GM23248 (cell line): ENCODE measurements around the gene SPRED1. TPM values are rescaled to one million over a fixed set of nuclear protein-coding genes. Genes with fewer than 3 reads are reported as not detected.

Experiments
- DNase-seq: peaks from one replicate; pipeline ENCODE4 v3.0.0-alpha.2; 2015
- H2AFZ ChIP-seq: fragments of 200-600 bp; sonication (generic); 2 replicates; pipeline ENCODE4 v1.6.1; 2016; ENCODE audit warnings: antibody characterized with exemption
- H3F3A ChIP-seq: fragments of 200-600 bp; sonication (generic); 2 replicates; pipeline ENCODE4 v1.6.1; 2016; ENCODE audit warnings: mild to moderate bottlenecking, antibody characterized with exemption, mixed run types; ENCODE audit not compliant: insufficient read depth
- H3K27ac ChIP-seq: fragments of 200-600 bp; sonication (generic); 2 replicates; pipeline ENCODE4 v1.5.1; 2016; ENCODE audit warnings: mild to moderate bottlenecking
- H3K27me3 ChIP-seq: fragments of 200-600 bp; sonication (generic); replicated peaks from 2 replicates; pipeline ENCODE4 v1.6.1; 2016; ENCODE audit warnings: mild to moderate bottlenecking; ENCODE audit not compliant: insufficient read depth
- H3K36me3 ChIP-seq: fragments of 200-600 bp; sonication (generic); 2 replicates; pipeline ENCODE4 v1.6.1; 2016; ENCODE audit warnings: low read depth, mild to moderate bottlenecking
- H3K4me1 ChIP-seq: fragments of 200-600 bp; sonication (generic); 2 replicates; pipeline ENCODE4 v1.6.1; 2016; ENCODE audit warnings: mild to moderate bottlenecking; ENCODE audit not compliant: insufficient read depth
- H3K4me2 ChIP-seq: fragments of 200-600 bp; sonication (generic); one replicate; pipeline ENCODE4 v1.6.1; 2016; ENCODE audit warnings: mild to moderate bottlenecking; ENCODE audit not compliant: unreplicated experiment
- H3K4me3 ChIP-seq: fragments of 200-600 bp; sonication (generic); 2 replicates; pipeline ENCODE4 v1.5.1; 2016; ENCODE audit warnings: mild to moderate bottlenecking
- H3K79me2 ChIP-seq: fragments of 200-600 bp; sonication (generic); 2 replicates; pipeline ENCODE4 v1.6.1; 2016; ENCODE audit warnings: mild to moderate bottlenecking; ENCODE audit not compliant: insufficient read depth
- H3K9ac ChIP-seq: fragments of 200-600 bp; sonication (generic); 2 replicates; pipeline ENCODE4 v1.6.1; 2016; ENCODE audit warnings: mild to moderate bottlenecking
- H3K9me2 ChIP-seq: fragments of 200-600 bp; sonication (generic); 2 replicates; pipeline ENCODE4 v1.6.1; 2016; ENCODE audit warnings: mixed run types, mild to moderate bottlenecking, moderate library complexity; ENCODE audit not compliant: insufficient read depth
- H3K9me3 ChIP-seq: fragments of 200-600 bp; sonication (generic); one replicate; pipeline ENCODE4 v1.6.1; 2017; ENCODE audit warnings: low read depth
- H4K20me1 ChIP-seq: fragments of 200-600 bp; sonication (generic); 2 replicates; pipeline ENCODE4 v1.6.0; 2016; ENCODE audit not compliant: insufficient read depth
- EZH2 ChIP-seq: fragments of 200-600 bp; sonication (generic); IDR thresholded peaks from 2 replicates; pipeline ENCODE4 v1.6.1; 2018; ENCODE audit warnings: antibody characterized with exemption, mild to moderate bottlenecking; ENCODE audit not compliant: insufficient read depth, poor library complexity, severe bottlenecking
- EZH2phosphoT487 ChIP-seq: fragments of 200-600 bp; sonication (generic); IDR thresholded peaks from 2 replicates; pipeline ENCODE4 v1.6.1; 2018; ENCODE audit warnings: antibody characterized with exemption, moderate library complexity, mild to moderate bottlenecking, low read depth; ENCODE audit not compliant: insufficient read depth
- WGBS, 2 experiments: methylation state at CpG; one replicate each; pipeline ENCODE4 v1.1.6; 2015 to 2017; ENCODE audit warnings: low lambda C conversion rate in 2 of 2, low coverage in 1 of 2; ENCODE audit errors: missing lambda C conversion rate in 2 of 2; 5-methylcytosine and 5-hydroxymethylcytosine counted together
- in situ Hi-C: fragments of 300-500 bp; cut with MboI; formaldehyde crosslinking; loops from 2 replicates; pipeline ENCODE4 v1.15.0; 2020
- polyA plus RNA-seq: library from polyadenylated mRNA; unstranded; fragments of >200 nt; fragmentation: Nextera tagmentation; extraction: Ambion mirVana; gene quantifications from 2 replicates; pipeline ENCODE4 v1.2.1, GENCODE V29; 2016
- total RNA-seq: library from RNA; depleted of rRNA; stranded (reverse); fragments of >200 nt; shearing (Covaris generic); gene quantifications from 2 replicates; pipeline ENCODE4 v1.2.3, GENCODE V29; 2014

The SPRED1 gene
- total and polyA plus RNA-seq, 2 experiments from 2014 or later, result 11.6 to 34.0 TPM

DNA sequence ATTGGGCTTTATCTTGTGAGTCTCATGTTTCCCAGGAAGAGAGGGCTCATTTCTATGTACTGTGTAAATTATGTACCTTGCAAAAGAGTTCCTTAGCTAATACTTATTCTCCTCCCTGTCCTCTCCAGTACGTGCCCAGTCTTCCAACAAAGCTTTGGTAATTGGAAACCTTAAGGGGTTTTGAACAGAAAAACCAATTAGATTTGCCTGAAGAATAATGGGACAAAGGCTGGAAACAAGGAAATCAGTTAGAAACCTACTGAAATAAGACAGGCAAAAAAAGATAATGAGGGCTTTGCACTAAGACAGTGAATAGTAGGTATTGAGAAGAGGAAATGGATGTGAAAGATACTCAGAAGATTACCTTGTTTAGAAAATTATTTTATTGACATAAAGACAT is 82.5 kb downstream of the SPRED1 start:
- in situ Hi-C loops, result no loop called here
- DNase-seq, result no peak

DNA sequence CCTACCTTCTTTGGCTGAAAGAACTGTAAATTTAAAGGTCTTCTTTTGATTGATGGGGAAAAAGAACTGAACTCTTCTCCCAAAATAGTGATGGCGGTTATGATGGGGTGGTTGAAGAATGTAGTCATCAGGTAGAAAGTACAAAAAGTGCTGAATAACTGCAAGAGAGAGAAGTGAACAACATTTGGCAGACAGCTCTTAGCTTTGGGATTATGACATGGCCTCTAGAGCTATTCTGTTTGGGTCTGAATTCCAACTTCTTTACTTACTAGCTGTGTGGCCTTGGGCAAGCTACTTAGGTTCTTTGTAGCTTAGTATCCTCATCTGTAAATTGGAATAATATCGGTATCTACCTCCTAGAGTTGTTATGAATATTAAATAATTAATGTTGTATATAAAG is 91.7 kb downstream of the SPRED1 start:
- Histone ChIP-seq H3K36me3 (peaks cover 22% of the 10 kb centered on the region; the same call in 1 of the 2 replicates), H3F3A (0 out of 2 replicates have a peak, but pooled peaks cover 15% of the 10 kb centered on the region), H3K9ac (no peak overlapping the region), H3K4me2 (no peak overlapping the region), H3K79me2 (peaks cover 89% of the 10 kb centered on the region), H3K4me1 (peaks cover 3% of the 10 kb centered on the region; the same call in 1 of the 2 replicates), H3K9me3 (no peaks in the 10 kb centered on the region), H3K27me3 (no peaks in the 10 kb centered on the region), H3K4me3 (no peak overlapping the region), H3K9me2 (no peaks in the 10 kb centered on the region), H3K27ac (no peak overlapping the region), H2AFZ (no peak overlapping the region), H4K20me1 (no peaks in the 10 kb centered on the region)
- DNase-seq, result no peak
- in situ Hi-C loops, result no loop called here
- WGBS, 2 experiments, result 96% methylated on average over 2 of the region's 2 CpGs
- no peak for TF ChIP-seq EZH2

More for the DNA sequence above, 82.5 kb downstream of the SPRED1 start:
- no peak overlapping the region for H3K9ac ChIP-seq
- peaks cover 14% of the 10 kb centered on the region for H3K36me3 ChIP-seq
- H3K27ac ChIP-seq, result no peak overlapping the region
- no peaks in the 10 kb centered on the region for H3K4me1 ChIP-seq
- H4K20me1 ChIP-seq, result no peaks in the 10 kb centered on the region
- TF ChIP-seq EZH2phosphoT487 (no peak), EZH2 (no peak)
- no peak overlapping the region for H3K4me3 ChIP-seq
- 0% methylated on average over 1 of the region's 1 CpG for WGBS, 2 experiments
- 0 out of 2 replicates have a peak, but pooled peaks cover 5% of the 10 kb centered on the region for H3F3A ChIP-seq
- H3K9me3 ChIP-seq, result no peaks in the 10 kb centered on the region
- no peaks in the 10 kb centered on the region for H3K27me3 ChIP-seq
- no peak overlapping the region for H2AFZ ChIP-seq
- H3K4me2 ChIP-seq, result no peak overlapping the region
- peaks cover 65% of the 10 kb centered on the region for H3K79me2 ChIP-seq
- no peaks in the 10 kb centered on the region for H3K9me2 ChIP-seq

DNA sequence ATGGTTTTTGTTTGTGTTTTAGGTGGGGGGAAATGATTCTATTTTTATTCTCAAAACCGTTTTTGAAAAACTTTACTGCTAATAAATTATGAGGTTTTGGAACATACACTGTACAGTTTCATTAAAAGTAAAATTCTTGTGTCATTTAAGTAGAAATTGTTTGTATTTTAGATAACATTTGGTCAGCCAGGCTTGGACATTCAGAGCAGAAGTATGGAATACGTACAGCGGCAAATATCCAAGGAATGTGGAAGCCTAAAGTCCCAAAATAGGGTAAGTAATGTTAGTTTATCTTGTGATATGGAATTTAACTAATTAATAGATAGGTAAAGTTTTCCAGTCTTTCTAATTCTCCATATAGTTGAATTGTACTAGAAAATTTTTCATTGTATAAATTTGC is 96.6 kb downstream of the SPRED1 start:
- H3F3A ChIP-seq, result peaks cover 22% of the 10 kb centered on the region; the same call in 1 of the 2 replicates
- H3K9ac ChIP-seq, result no peak overlapping the region
- H2AFZ ChIP-seq, result no peak overlapping the region
- H3K4me1 ChIP-seq, result peaks cover 8% of the 10 kb centered on the region; the same call in 1 of the 2 replicates
- H4K20me1 ChIP-seq, result no peaks in the 10 kb centered on the region
- H3K4me2 ChIP-seq, result no peak overlapping the region
- H3K9me2 ChIP-seq, result no peaks in the 10 kb centered on the region
- in situ Hi-C loops, result no loop called here
- 80 to 83% methylated on average over 3 of the region's 3 CpGs for WGBS, 2 experiments
- H3K36me3 ChIP-seq, result peaks cover 41% of the 10 kb centered on the region
- no peaks in the 10 kb centered on the region for H3K9me3 ChIP-seq
- TF ChIP-seq EZH2 (no peak), EZH2phosphoT487 (no peak)
- H3K27me3 ChIP-seq, result no peaks in the 10 kb centered on the region
- DNase-seq, result no peak
- H3K4me3 ChIP-seq, result no peak overlapping the region
- H3K27ac ChIP-seq, result no peak overlapping the region
- peaks cover 66% of the 10 kb centered on the region for H3K79me2 ChIP-seq

DNA sequence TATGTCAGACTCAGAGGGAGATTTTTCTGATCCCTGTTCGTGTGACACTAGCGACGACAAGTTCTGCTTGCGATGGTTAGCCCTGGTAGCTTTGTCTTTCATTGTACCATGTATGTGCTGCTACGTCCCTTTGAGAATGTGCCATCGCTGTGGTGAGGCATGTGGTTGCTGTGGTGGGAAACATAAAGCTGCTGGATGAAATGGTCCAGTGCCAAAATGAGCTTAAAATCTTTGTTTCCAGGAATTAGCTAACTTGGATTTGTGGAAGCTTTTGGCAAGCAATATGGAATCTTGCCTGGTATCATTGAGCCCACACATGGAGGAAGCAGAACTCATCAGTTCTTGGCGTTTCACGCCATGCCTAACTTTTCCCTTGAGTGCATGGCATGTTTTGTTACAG is 98.8 kb downstream of the SPRED1 start:
- H2AFZ ChIP-seq, result no peak overlapping the region
- peaks cover 43% of the 10 kb centered on the region for H3K79me2 ChIP-seq
- in situ Hi-C loops, result loop anchor here (10.0 kb wide), 1 partner anchor 347 kb away; no protein-coding TSS in a partner anchor
- H3F3A ChIP-seq, result peaks cover 15% of the 10 kb centered on the region; the same call in 1 of the 2 replicates
- peaks cover 41% of the 10 kb centered on the region for H3K36me3 ChIP-seq
- TF ChIP-seq EZH2phosphoT487, result no peak
- TF ChIP-seq EZH2, result no peak
- no peak overlapping the region for H3K9ac ChIP-seq
- no peaks in the 10 kb centered on the region for H4K20me1 ChIP-seq
- 85 to 89% methylated on average over 8 of the region's 8 CpGs for WGBS, 2 experiments
- H3K4me3 ChIP-seq, result no peak overlapping the region
- no peak overlapping the region for H3K4me2 ChIP-seq
- no peaks in the 10 kb centered on the region for H3K27me3 ChIP-seq
- H3K4me1 ChIP-seq, result peaks cover 8% of the 10 kb centered on the region; the same call in 1 of the 2 replicates
- no peaks in the 10 kb centered on the region for H3K9me2 ChIP-seq
- no peak for DNase-seq
- H3K27ac ChIP-seq, result no peak overlapping the region
- H3K9me3 ChIP-seq, result no peaks in the 10 kb centered on the region
